ENCODE data around the gene ZNF236. TPM values are rescaled to one million over a fixed set of nuclear protein-coding genes. Genes with fewer than 3 reads are reported as not detected.

The ZNF236 gene
- polyA plus RNA-seq, 3 donors, result 1.7 to 6.5 (median 2.4) TPM

- Mint-ChIP-seq H3K4me3 (no peak overlapping the region), H3K9me3 (no peaks in the 10 kb centered on the region), H3K27ac (no peak overlapping the region), H3K27me3 (ENCODE audit: low read depth in 3 of 3) (peaks cover 0 to 1% (median 0%) of the 10 kb centered on the region in 3 donors), H3K4me1 (peaks cover 3% of the 10 kb centered on the region), H3K36me3 (peaks cover 0 to 3% of the 10 kb centered on the region in 2 donors)
- no peaks in the 10 kb centered on the region for H3K36me3 ChIP-seq (replicated peaks in 1 of 2; ENCODE audit: control insufficient read depth in 1 of 2, insufficient read depth in 2 of 2, low read length in 2 of 2)
- no peak for DNase-seq
- H3K27me3 ChIP-seq (ENCODE audit: control insufficient read depth in 2 of 2, insufficient read depth in 2 of 2, low read length in 2 of 2), result no peaks in the 10 kb centered on the region
- H3K4me3 ChIP-seq (replicated peaks in 1 of 3; ENCODE audit: low read depth in 2 of 3, low read length in 3 of 3), result no peak overlapping the region
- peaks cover 46% of the 10 kb centered on the region for H3K79me2 ChIP-seq (ENCODE audit: insufficient read depth, low read length)
- no peak for TF ChIP-seq CTCF (IDR thresholded peaks at IDR 0.05)
- H3K9me3 ChIP-seq (replicated peaks in 1 of 2; ENCODE audit: control insufficient read depth in 1 of 2, insufficient read depth in 1 of 2, low read length in 2 of 2), result no peaks in the 10 kb centered on the region
- 92% methylated on average over 3 of the region's 6 CpGs for WGBS (ENCODE audit: insufficient coverage)
- no peak overlapping the region for H3K27ac ChIP-seq (ENCODE audit: low read depth in 1 of 2, low read length in 2 of 2)
- no peak overlapping the region for H3K4me2 ChIP-seq (replicated peaks; ENCODE audit: extremely low read depth, low read length, poor library complexity, severe bottlenecking)
- no peaks in the 10 kb centered on the region for H3K4me1 ChIP-seq (ENCODE audit: control insufficient read depth in 1 of 2, insufficient read depth in 2 of 2, low read length in 2 of 2)
- H3K9ac ChIP-seq (ENCODE audit: insufficient read depth, low read length, poor library complexity, severe bottlenecking), result no peak overlapping the region
- peaks cover 39% of the 10 kb centered on the region for H4K20me1 ChIP-seq (ENCODE audit: insufficient read depth, low read length)
- H2AFZ ChIP-seq (ENCODE audit: insufficient read depth, low read depth, low read length, poor library complexity, severe bottlenecking), result no peak overlapping the region
- intact Hi-C loops (cut with micrococcal nuclease), result no loop called here
Observed at GRCh38 chr18:76842837-76843530, 20.6 kb downstream of the ZNF236 start.

GRCh38 chr18:76844144-76844543, 21.8 kb downstream of the ZNF236 start:
- Mint-ChIP-seq H3K4me3 (no peak overlapping the region), H3K4me1 (peaks cover 3% of the 10 kb centered on the region), H3K27me3 (ENCODE audit: low read depth in 3 of 3) (no peaks in the 10 kb centered on the region), H3K36me3 (peaks cover 0 to 3% of the 10 kb centered on the region in 2 donors), H3K9me3 (no peaks in the 10 kb centered on the region), H3K27ac (peak overlapping the region in 1 of 7 donors; percentile 37)
- Histone ChIP-seq H3K4me2 (replicated peaks; ENCODE audit: extremely low read depth, low read length, poor library complexity, severe bottlenecking) (no peak overlapping the region), H3K9me3 (replicated peaks in 1 of 2; ENCODE audit: control insufficient read depth in 1 of 2, insufficient read depth in 1 of 2, low read length in 2 of 2) (no peaks in the 10 kb centered on the region), H3K4me1 (ENCODE audit: control insufficient read depth in 1 of 2, insufficient read depth in 2 of 2, low read length in 2 of 2) (no peaks in the 10 kb centered on the region), H3K9ac (ENCODE audit: insufficient read depth, low read length, poor library complexity, severe bottlenecking) (no peak overlapping the region), H3K27me3 (ENCODE audit: control insufficient read depth in 2 of 2, insufficient read depth in 2 of 2, low read length in 2 of 2) (no peaks in the 10 kb centered on the region), H3K79me2 (ENCODE audit: insufficient read depth, low read length) (peaks cover 48% of the 10 kb centered on the region), H3K4me3 (replicated peaks in 1 of 3; ENCODE audit: low read depth in 2 of 3, low read length in 3 of 3) (no peak overlapping the region), H3K27ac (ENCODE audit: low read depth in 1 of 2, low read length in 2 of 2) (no peak overlapping the region), H4K20me1 (ENCODE audit: insufficient read depth, low read length) (peaks cover 39% of the 10 kb centered on the region), H2AFZ (ENCODE audit: insufficient read depth, low read depth, low read length, poor library complexity, severe bottlenecking) (no peak overlapping the region), H3K36me3 (replicated peaks in 1 of 2; ENCODE audit: control insufficient read depth in 1 of 2, insufficient read depth in 2 of 2, low read length in 2 of 2) (no peaks in the 10 kb centered on the region)
- no peak for DNase-seq
- 100% methylated on average over 2 of the region's 4 CpGs for WGBS (ENCODE audit: insufficient coverage)
- intact Hi-C loops (cut with micrococcal nuclease), result no loop called here
- no peak for TF ChIP-seq CTCF (IDR thresholded peaks at IDR 0.05)
